Left ventricle myocardium superior (tissue), 1 donor: ENCODE results near the gene CNGA3. TPM values are rescaled to one million over a fixed set of nuclear protein-coding genes. Genes with fewer than 3 reads are reported as not detected.
"Not testable (repeated sequence)": the region's sequence is repeated elsewhere in the genome, so short reads cannot be mapped to it uniquely, and the experiment has no call there.

Experiments
- ATAC-seq: fragments of 200-7000 bp; cut with Tn5 transposase; one replicate; pipeline ENCODE4 v1.9.1; 2020; ENCODE audit warnings: mild to moderate bottlenecking, moderate library complexity
- DNase-seq: peaks from one replicate; pipeline ENCODE4 v3.0.0-alpha.2; 2020
- intact Hi-C: fragments of 100-400 bp; cut with micrococcal nuclease; formaldehyde crosslinking; loops from one replicate; pipeline ENCODE4 v1.11.0; 2022
- total RNA-seq: library from RNA; stranded (reverse); fragmentation: NEBNext Ultra II Directional; extraction: Animal tissue kit (Norgen Biotek cat#: 25700); gene quantifications from one replicate; pipeline ENCODE4 v1.2.1, GENCODE V29; 2021
- donor health status: DM: no; HTN: yes; CAD: no; lungs with severe emphysema.

CNGA3 gene
- total RNA-seq, 1 donor from 2014 or later: not detected

DNA sequence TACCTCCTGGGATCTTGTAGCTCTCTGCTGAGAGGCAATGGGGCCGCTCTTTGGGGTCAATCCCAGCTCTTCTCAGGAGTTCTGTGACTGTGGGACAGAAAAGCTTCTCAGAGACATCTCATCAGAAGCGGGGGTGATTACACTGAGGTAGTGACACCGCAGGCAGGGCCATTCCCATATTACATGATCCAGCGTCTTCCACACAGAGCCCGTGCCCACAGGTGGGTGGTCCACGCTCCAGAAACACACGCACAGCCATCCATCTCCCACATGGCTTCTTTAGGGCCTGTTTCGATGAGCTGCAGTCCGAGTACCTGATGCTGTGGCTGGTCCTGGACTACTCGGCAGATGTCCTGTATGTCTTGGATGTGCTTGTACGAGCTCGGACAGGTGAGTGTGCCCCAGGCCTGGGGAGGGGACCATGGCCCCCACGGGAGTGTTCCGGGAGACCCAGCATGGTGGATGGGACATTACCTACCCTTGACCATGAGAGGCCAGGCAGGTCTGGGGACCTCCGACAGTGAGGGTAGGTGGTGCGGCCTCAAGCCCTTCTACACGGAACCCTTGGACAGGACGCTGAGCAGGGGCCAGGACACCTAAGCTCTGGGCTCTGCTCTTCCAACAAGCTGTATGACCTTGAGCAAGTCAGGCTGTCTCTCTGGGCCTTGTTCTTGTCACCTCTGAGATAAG is 45.5 kb downstream of the CNGA3 start:
- ATAC-seq (no peak), DNase-seq (no peak)
- intact Hi-C loops: no loop called here

DNA sequence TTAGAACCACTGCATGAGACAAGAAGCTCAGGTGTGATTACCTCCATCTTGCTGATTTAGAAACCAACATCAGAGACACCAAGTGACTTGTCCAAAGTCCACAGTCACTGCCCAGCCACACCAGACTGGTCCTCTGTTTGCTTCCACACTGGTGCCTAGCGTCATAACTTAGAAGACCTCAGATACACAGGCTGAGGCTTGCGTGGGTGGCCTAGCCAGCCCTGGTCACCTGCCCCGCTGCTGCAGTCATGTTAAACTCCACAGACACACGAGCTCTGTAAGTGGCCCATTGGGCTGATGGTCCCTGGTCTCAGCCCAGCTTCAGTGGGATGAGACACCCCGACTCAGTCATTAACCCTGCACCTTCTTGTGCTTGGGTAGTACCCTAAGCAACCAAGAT is 47.1 kb downstream of the CNGA3 start:
- intact Hi-C loops: no loop called here
- ATAC-seq: no peak
- no peak for DNase-seq

DNA sequence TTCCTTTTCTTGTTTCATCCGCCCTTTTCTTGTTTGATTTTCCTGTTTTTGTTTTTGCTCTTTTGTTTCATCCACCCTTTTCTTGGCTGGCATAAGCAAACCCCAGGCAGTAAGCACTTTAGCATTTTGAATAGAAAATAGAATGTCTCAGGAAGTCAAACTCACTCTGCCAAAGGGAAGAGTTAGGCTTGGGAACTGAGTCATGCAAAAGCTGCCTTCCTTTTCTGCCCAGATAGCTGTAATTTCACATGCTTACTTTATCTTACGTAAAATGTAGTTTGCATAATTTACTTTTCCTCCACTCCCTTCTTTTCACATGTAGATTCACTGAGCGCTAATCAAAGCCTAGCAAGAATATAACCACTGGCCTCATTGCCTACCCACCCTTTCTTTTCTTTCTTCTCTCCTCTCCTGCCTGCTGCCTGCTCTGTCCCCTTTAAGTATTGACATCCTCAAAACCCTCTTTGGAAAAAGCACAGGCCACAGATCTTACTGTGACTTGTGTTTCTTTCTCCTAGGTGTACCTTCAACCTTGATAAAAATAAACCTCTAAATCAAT is 48.4 kb downstream of the CNGA3 start:
- ATAC-seq: no peak
- intact Hi-C loops: no loop called here
- no peak for DNase-seq

DNA sequence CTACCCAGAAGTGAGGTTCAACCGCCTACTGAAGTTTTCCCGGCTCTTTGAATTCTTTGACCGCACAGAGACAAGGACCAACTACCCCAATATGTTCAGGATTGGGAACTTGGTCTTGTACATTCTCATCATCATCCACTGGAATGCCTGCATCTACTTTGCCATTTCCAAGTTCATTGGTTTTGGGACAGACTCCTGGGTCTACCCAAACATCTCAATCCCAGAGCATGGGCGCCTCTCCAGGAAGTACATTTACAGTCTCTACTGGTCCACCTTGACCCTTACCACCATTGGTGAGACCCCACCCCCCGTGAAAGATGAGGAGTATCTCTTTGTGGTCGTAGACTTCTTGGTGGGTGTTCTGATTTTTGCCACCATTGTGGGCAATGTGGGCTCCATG is 49.7 kb downstream of the CNGA3 start:
- ATAC-seq: no peak
- no peak for DNase-seq
- intact Hi-C loops: no loop called here

DNA sequence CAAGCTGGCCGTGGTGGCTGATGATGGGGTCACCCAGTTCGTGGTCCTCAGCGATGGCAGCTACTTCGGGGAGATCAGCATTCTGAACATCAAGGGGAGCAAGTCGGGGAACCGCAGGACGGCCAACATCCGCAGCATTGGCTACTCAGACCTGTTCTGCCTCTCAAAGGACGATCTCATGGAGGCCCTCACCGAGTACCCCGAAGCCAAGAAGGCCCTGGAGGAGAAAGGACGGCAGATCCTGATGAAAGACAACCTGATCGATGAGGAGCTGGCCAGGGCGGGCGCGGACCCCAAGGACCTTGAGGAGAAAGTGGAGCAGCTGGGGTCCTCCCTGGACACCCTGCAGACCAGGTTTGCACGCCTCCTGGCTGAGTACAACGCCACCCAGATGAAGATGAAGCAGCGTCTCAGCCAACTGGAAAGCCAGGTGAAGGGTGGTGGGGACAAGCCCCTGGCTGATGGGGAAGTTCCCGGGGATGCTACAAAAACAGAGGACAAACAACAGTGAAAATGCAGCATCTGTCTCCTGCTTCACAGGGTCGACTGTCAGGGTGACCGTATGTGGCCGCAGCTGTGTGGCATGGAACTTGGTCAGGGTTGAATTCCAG is 50.6 kb downstream of the CNGA3 start:
- ATAC-seq: no peak

DNA sequence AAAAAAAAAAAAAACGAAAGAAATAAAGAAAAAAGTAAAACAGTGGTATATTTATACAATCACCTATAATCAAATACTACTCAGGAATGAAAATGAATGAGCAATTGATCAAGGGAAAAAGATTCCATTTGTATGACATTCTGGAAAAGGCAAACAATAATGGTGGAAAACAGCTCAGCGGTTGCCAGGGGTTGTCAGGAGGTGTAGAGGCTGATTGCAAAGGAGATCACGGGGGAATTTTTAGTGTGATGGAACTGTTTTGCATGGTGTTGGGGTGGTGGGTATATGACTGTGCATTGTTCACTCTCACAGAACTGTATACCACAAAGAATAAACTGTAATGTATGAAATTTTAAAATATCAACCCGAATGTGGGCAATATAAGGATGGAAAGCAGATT is 52.9 kb downstream of the CNGA3 start:
- DNase-seq (no peak), ATAC-seq (no peak)
- intact Hi-C loops: no loop called here

More for the DNA sequence above, 50.6 kb downstream of the CNGA3 start:
- intact Hi-C loops: no loop called here
- no peak for DNase-seq

DNA sequence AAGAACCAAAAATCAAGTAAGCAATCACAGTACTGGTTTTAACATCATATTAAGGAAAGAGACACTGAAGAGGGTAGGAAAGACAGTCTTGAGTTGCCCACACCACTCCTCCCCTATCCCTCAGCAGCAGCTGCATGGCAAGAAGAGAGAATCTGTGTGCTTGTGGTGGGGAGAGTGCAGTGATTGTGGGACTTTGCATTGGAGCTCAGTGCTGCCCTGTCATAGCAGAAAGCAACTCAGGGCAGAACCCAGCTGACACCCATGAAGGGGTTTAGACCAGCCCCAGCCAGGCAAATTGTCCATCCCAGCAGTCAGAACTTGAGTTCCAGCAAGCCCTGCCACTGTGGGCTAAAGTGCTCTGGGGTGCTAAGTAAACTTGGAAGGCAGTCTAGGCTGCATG is 57.6 kb downstream of the CNGA3 start:
- no peak for ATAC-seq
- intact Hi-C loops: no loop called here

DNA sequence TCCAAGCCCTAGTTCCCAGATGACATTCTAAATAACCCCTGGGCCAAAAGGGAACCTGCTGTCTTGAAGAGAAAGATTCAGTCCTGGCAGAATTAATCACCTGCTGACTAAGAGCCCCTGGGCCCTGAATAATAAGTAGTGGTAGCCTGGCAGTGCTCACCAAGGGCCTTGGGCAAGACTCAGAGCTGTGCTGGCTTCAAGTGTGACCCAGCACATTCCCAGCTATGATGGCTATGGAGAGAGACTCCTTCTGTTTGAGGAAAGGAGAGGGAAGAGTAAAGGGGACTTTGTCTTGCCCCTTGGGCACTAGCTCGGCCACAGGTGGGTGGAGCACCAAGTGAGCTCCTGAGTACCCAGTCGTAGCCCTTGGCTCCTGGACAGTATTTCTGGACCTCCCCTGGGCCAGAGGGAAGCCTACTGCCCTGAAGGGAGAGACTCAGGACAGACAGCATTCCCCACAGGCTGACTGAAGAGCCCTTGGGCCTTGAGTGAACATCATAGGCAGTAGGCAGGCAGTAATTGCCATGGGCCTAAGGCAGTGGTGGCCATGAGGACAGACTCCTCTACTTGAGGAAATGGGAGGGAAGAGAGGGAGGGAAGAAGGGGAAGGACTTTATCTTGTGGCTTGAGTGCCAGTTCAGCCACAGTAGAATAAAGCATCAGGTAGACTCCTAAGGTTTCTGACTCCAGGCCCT is 58.4 kb downstream of the CNGA3 start:
- intact Hi-C loops: no loop called here
- no peak for ATAC-seq

More for the DNA sequence above, 57.6 kb downstream of the CNGA3 start:
- no peak for DNase-seq

DNA sequence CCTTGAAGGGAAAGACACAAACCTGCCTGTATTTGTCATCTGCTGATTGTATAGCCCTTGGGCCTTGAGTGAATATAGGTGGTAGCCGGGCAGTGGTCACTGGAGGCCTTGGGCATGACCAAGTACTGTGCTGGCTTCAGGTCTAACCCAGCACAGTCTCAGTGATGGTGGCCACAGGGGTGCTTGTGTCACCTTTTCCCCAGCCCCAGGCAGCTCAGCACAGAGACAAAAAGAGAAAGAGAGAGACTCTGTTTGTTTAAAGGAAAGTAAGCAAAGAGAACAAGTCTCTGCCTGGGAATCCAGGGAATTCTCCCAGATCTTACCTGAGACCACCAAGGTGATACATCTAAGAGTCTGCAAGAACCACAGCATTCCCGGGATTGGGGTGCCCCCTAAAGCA is 59.0 kb downstream of the CNGA3 start:
- DNase-seq: no peak
- intact Hi-C loops: no loop called here
- ATAC-seq: no peak

More for the DNA sequence above, 58.4 kb downstream of the CNGA3 start:
- DNase-seq: no peak

DNA sequence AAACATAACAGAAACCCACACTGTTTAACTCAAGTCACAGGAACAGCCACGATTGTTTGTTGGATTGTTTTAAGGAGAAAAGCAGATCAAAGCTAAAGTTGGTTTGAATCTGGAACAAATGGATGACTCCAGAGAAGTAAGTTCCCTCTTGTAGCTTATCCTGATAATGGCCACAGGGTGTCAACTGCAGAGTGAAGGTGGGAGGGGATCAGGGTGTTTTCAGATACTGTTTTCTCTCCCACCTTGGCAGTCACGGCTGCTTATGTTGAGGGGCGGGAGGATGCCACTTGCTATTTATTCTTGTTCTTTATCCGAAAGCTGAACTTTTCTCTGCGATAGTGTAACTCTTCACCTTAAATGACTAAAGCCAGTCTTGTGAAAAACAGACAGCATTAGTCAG is 61.9 kb downstream of the CNGA3 start:
- DNase-seq (no peak), ATAC-seq (no peak)
- intact Hi-C loops: no loop called here

DNA sequence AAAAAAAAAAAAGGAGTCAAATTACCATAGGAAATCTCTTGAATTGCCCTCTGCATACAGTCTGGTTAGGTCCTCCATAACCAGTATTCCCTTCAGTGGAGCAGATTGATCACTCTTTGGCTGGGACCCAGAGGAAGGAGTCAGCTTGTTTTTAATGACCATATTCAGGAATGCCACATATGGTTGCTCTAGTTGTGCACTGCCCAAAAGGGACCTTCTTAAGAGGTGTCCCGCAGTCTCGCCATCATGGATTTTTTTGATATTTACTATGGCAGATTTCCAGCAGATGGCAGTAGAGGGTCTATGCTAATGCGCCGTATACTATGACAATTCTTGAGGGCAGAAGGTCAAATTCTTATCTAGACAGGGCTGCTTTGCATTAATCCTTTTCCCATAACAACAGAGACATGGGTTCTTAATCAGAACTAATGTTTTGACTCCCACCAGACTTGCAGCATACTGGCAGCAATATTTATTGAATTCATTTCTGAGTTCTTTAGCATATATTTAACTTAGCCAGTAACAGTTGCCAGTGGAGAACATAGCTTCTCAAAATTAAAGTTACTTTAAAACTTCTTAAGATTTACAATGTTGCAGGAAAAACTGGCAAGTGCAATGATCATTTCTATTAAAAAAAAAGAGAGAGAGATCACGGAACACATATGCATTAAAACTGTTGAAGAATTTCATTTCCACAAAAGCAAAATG is 66.6 kb downstream of the CNGA3 start:
- intact Hi-C loops: no loop called here
- ATAC-seq (peak; percentile 86), DNase-seq (no peak)

DNA sequence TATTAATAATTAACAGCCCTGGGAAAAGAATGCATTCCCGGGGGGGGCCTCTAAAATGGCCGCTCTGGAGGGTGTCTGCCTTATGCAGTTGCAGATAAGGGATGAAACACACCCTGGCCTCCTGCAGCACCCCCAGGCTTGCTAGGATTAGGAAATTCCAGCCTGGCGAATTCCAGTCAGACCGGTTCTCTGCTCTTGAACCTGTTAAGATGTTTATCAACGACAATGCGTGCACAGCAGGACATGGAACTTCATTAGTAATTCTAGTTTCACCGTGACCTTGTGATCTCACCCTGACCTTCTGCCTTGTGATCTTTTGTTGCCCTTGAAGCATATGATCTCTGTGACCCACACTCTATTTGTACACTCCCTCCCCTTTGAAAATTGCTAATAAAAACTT is 68.0 kb downstream of the CNGA3 start:
- ATAC-seq, intact Hi-C loops: not testable (repeated sequence)

DNA sequence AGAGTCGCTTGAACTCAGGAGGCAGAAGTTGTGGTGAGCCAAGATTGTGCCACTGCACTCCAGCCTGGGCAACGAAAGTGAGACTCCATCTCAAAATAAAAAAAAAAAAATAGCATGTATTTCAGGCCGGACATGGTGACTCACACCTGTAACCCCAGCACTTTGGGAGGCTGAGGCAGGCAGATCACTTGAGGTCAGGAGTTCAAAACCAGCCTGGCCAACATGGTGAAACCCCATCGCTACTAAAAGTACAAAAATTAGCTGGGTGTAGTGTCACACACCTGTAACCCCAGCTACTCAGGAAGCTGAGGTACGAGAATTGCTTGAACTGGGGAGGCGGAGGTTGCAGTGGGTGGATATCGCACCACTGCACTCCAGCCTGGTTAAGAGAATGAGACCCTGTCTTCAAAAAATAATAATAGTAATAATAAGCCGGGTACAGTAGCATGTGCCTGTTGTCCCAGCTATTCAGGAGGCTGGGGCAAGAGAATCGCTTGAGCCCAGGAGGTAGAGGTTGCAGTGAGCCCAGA is 69.5 kb downstream of the CNGA3 start:
- DNase-seq, ATAC-seq, intact Hi-C loops: not testable (repeated sequence)

More for the DNA sequence above, 68.0 kb downstream of the CNGA3 start:
- not testable (repeated sequence) for DNase-seq

DNA sequence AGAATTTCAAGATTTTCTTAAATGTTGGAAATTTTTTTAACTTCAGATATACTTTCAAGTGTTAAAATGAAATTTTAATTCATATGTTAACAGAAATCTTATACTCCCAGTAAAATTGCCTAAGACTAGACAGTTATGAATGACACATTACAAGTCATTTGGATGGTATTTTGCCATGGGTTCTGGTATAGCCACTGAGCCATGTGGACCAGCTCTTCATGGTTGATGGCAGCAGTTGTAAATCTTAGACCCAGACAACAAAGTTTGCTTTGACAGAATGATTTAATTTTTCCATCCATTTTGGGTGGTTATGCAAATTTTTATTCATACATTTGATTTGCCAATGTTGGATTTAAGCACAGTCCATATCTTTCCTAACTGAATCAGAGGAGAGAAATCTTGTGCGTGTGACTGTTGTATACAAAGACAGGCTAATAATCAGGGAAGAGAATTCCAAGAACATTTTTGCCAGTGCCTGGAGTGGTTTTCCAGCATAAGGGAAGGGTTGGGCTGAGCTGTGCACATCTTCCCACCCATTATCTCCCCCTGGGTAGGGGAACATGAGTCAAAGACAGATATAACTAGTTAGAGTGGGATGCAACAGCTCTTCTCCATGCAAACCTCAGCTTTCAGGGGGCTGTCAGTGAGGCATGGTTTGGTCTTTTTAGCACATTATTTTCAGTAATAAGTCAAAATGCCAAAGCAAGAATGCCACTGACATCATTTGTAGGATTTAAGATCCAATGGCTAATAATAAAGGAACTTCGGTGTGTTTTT is 70.3 kb downstream of the CNGA3 start:
- ATAC-seq (no peak), DNase-seq (no peak)
- intact Hi-C loops: no loop called here

DNA sequence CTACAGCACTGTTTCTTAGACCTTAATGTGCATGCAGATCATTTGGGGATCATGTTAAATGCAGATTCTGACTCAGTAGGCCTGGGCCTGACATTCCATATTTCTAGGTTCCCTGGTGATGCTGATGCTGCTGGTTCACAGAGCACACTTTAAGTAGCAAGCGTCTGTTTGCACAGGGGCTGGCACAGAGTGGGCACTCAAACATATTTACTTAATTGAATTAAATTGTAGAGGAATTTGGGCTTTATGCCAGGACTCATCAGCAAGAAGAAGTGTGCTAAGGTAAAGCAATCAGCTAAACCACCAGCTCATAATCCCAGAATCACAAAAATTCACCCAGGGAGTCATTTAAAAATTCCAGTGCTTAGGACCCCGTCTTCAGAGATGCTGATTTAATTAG is 73.3 kb downstream of the CNGA3 start:
- intact Hi-C loops: no loop called here
- ATAC-seq: no peak
- DNase-seq: no peak

DNA sequence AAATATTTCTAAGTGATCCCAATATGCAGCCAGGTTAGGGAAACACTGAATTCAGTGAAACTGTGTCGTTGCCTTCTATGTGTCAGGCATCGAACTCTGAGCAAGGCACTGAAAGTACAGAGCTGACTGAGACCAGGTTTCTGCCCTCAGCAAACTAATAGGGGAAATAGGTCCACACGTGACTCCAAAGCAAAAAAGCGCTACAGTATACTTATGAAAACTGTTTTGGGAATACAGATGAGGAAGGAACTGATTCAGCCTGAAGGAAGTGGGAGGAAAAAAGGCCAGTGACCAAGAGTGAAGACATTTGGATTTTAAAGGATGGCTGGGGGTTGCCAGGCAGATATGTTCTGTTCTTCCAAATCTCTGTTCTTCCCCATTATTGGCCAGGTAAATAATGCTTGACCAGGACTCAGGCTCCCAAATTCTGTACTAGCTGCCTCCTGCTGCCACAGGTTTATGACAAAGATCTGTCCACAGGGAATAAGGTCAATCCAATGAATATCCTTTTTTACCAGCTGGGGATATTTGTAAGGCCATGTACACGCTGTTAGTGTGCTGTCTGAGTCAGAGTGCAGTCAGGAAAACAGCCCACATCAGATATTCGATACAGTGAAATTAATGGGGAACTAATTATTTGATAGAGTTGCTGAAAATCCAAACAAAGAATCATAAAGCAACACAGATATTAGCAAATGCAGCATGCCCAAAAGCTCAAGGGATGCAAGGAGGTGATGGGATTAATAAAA is 73.9 kb downstream of the CNGA3 start:
- intact Hi-C loops: no loop called here
- no peak for DNase-seq
- peak; percentile 26 for ATAC-seq

DNA sequence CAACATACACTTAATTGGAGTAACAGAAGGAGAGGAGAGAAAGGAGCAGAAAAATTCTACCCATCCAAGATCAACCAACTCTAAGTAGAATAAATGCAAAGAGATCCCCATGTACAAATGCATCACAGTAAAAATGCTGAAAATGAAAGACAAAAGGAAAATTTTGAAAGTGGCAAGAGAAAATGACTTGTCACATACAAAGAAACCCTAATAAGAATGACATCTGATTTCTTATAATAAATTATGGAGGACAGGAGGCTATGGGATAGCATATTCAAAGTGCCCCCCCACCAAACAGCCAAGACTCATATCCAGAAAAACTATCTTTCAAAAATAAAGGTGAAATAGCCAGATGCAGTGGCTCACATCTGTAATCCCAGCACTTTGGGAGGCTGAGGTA is 76.2 kb downstream of the CNGA3 start:
- intact Hi-C loops: no loop called here
- ATAC-seq (no peak), DNase-seq (no peak)

DNA sequence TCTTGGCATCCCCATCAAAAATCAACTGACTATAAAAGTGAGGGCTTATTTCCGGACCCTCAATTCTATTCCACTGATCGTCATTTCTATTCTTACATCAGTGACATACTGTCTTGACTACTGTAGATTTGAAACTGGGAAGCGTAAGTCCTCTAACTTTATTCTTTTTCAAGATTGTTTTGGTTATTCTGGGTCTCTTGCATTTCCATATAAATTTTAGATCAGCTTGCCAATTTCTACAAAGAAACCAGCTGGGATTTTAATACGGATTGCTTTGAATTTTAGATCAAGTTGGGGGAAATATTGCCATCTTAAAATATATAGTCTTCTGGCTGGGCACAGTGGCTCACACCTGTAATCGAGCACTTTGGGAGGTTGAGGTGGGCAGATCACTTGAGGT is 80.5 kb downstream of the CNGA3 start:
- ATAC-seq (no peak), DNase-seq (no peak)
- intact Hi-C loops: no loop called here
